Measurements from ENCODE around the gene ZFP36L1.
A peak's percentile ranks its signal among the peaks of the same experiment; 100 is the strongest.
"Not testable (repeated sequence)": the region's sequence is repeated elsewhere in the genome, so short reads cannot be mapped to it uniquely, and the experiment has no call there.

ZFP36L1 gene

GRCh38 chr14:68783408-68784225 lies 9.2 kb downstream of the ZFP36L1 start:
- no peak for DNase-seq

- DNase-seq = no peak
Observed at GRCh38 chr14:68782091-68782981, 10.5 kb downstream of the ZFP36L1 start.

- DNase-seq = peak; percentile 26
Observed at GRCh38 chr14:68781161-68782021, 11.5 kb downstream of the ZFP36L1 start.

GRCh38 chr14:68780358-68781160 lies 12.3 kb downstream of the ZFP36L1 start:
- no peak for DNase-seq

- DNase-seq = no peak
Observed at GRCh38 chr14:68779761-68780323, 13.0 kb downstream of the ZFP36L1 start.

- no peak for DNase-seq
Observed at GRCh38 chr14:68777644-68778043, 15.2 kb downstream of the ZFP36L1 start.

- DNase-seq = no peak
Observed at GRCh38 chr14:68775614-68776126, 17.2 kb downstream of the ZFP36L1 start.

GRCh38 chr14:68774771-68775613 lies 17.9 kb downstream of the ZFP36L1 start:
- no peak for DNase-seq

GRCh38 chr14:68772761-68773381 lies 20.0 kb downstream of the ZFP36L1 start:
- no peak for DNase-seq

GRCh38 chr14:68771631-68772030 lies 21.2 kb downstream of the ZFP36L1 start:
- no peak for DNase-seq

GRCh38 chr14:68770553-68771286 lies 22.1 kb downstream of the ZFP36L1 start:
- no peak for DNase-seq

- DNase-seq = no peak
Observed at GRCh38 chr14:68770051-68770450, 22.8 kb downstream of the ZFP36L1 start.

- DNase-seq = no peak
Observed at GRCh38 chr14:68768316-68768715, 24.6 kb downstream of the ZFP36L1 start.

- DNase-seq = no peak
Observed at GRCh38 chr14:68767248-68767645, 25.6 kb downstream of the ZFP36L1 start.

- DNase-seq = no peak
Observed at GRCh38 chr14:68766299-68767247, 26.3 kb downstream of the ZFP36L1 start.

GRCh38 chr14:68763843-68764242 lies 29.0 kb downstream of the ZFP36L1 start:
- not testable (repeated sequence) for DNase-seq

GRCh38 chr14:68762953-68763764 lies 29.7 kb downstream of the ZFP36L1 start:
- no peak for DNase-seq
